Thoracic aorta (tissue), 2 donors: ENCODE measurements around the gene APOBEC3G. TPM values are rescaled to one million over a fixed set of nuclear protein-coding genes. Genes with fewer than 3 reads are reported as not detected.

Experiments
- ATAC-seq: fragments of 150-250 bp; one replicate; pipeline ENCODE4 v1.8.0; 2017; ENCODE audit warnings: low read depth; ENCODE audit not compliant: insufficient number of reproducible peaks, low FRiP score
- DNase-seq: peaks from one replicate; pipeline ENCODE4 v3.0.0-alpha.2; 2020; ENCODE audit warnings: low spot score
- H3K27ac ChIP-seq, 2 donors: fragments of 200-600 bp; sonication (generic); 1 replicate in 1 of 2; 2 replicates in 1 of 2; pipeline ENCODE4 v1.5.1; 2016; ENCODE audit warnings: mild to moderate bottlenecking in 2 of 2, moderate library complexity in 2 of 2
- H3K27me3 ChIP-seq: fragments of 200-600 bp; sonication (generic); replicated peaks from 2 replicates; pipeline ENCODE4 v1.6.0; 2016; ENCODE audit warnings: mild to moderate bottlenecking; ENCODE audit not compliant: insufficient read depth
- H3K36me3 ChIP-seq: fragments of 200-600 bp; sonication (generic); one replicate; pipeline ENCODE4 v1.5.1; 2016
- H3K4me1 ChIP-seq, 2 donors: fragments of 200-600 bp; sonication (generic); 1 replicate in 1 of 2; 2 replicates in 1 of 2; pipeline versions ENCODE4 v1.5.1 to v1.6.0; 2016; ENCODE audit warnings: low read depth in 2 of 2, mild to moderate bottlenecking in 1 of 2; ENCODE audit not compliant: control insufficient read depth in 1 of 2
- H3K4me3 ChIP-seq: fragments of 200-600 bp; sonication (generic); 2 replicates; pipeline ENCODE4 v1.5.1; 2016; ENCODE audit warnings: mild to moderate bottlenecking
- H3K9me3 ChIP-seq: fragments of 200-600 bp; sonication (generic); 2 replicates; pipeline ENCODE4 v1.5.1; 2016
- CTCF ChIP-seq: fragments of 200-600 bp; sonication (generic); IDR thresholded peaks from one replicate; pipeline ENCODE4 v1.5.1; 2019; ENCODE audit warnings: antibody characterized with exemption
- total RNA-seq, 2 donors: library from RNA; depleted of rRNA; stranded (reverse); fragments of >200 nt; gene quantifications; one replicate each; pipeline versions ENCODE4 v1.1.0 to v1.2.3, GENCODE V29; 2016

APOBEC3G gene
- total RNA-seq, 2 donors from 2014 or later: 3.4 to 8.3 TPM

DNA sequence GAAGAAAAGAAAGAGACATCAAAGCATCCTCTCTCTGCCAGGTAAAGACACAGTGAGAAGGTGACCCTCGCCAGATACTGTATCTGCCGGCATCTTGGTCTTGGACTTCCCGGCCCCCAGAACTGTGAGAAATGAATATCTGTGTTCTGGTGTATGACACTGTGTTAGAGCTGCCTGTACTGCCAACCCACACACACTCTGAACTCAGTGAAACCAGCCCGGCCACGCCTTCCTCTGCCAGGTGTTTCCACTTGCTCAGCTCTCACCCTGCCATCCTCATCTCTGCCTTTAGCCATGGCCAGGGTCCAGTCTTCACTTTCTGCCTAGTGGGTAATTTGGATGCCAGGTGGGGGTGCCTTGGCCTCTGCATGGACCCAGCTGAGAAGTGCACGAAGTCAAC, 51.4 kb downstream of the APOBEC3G start:
- Histone ChIP-seq H3K9me3 (no peaks in the 10 kb centered on the region), H3K4me3 (no peak overlapping the region), H3K27me3 (no peaks in the 10 kb centered on the region), H3K27ac (no peak overlapping the region), H3K36me3 (peaks cover 18% of the 10 kb centered on the region), H3K4me1 (no peaks in the 10 kb centered on the region)
- no peak for ATAC-seq
- DNase-seq: no peak
- TF ChIP-seq CTCF: no peak

GRCh38 chr22:39129081-39129480, 52.0 kb downstream of the APOBEC3G start:
- H3K27me3 ChIP-seq: no peaks in the 10 kb centered on the region
- no peak overlapping the region for H3K27ac ChIP-seq
- H3K36me3 ChIP-seq: peaks cover 24% of the 10 kb centered on the region
- DNase-seq (no peak), ATAC-seq (no peak)
- no peaks in the 10 kb centered on the region for H3K9me3 ChIP-seq
- no peak overlapping the region for H3K4me3 ChIP-seq
- no peak for TF ChIP-seq CTCF
- H3K4me1 ChIP-seq: no peaks in the 10 kb centered on the region

GRCh38 chr22:39129746-39130145, 52.7 kb downstream of the APOBEC3G start:
- Histone ChIP-seq H3K9me3 (no peaks in the 10 kb centered on the region), H3K27ac (no peak overlapping the region), H3K27me3 (no peaks in the 10 kb centered on the region), H3K36me3 (peaks cover 27% of the 10 kb centered on the region), H3K4me3 (no peak overlapping the region), H3K4me1 (no peaks in the 10 kb centered on the region)
- DNase-seq (no peak), ATAC-seq (no peak)
- no peak for TF ChIP-seq CTCF

DNA sequence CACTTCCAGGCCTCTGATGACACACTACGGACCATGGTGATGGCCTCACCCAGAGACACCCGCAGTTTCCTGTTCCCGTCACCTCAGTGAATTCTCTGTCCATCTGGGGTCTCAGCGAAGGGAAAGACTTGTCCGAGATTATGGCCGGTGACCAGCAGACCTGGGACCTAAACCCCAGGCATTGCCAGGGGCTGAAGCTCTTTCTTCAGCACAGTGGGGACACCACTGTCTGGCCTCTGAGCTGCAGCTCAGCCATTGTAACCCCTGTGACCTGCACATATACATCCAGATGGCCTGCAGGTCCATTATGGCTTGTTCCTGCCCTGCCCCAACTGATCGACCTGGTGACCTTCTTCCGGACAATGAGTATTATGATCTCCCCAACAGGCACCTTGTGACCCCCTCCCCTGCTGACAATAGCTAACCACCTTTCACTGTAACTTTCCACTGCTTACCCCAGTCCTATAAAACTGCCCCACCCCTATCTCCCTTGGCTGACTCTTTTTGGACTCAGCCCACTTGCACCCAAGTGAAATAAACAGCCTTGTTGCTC, 53.2 kb downstream of the APOBEC3G start:
- H3K9me3 ChIP-seq: no peaks in the 10 kb centered on the region
- H3K27me3 ChIP-seq: no peaks in the 10 kb centered on the region
- H3K36me3 ChIP-seq: peaks cover 27% of the 10 kb centered on the region
- ATAC-seq (no peak), DNase-seq (no peak)
- no peak overlapping the region for H3K27ac ChIP-seq
- peaks cover 0 to 4% of the 10 kb centered on the region in 2 donors for H3K4me1 ChIP-seq
- no peak overlapping the region for H3K4me3 ChIP-seq
- TF ChIP-seq CTCF: no peak

GRCh38 chr22:39130892-39131855, 54.1 kb downstream of the APOBEC3G start:
- Histone ChIP-seq H3K36me3 (peaks cover 30% of the 10 kb centered on the region), H3K4me1 (peaks cover 0 to 4% of the 10 kb centered on the region in 2 donors)
- ATAC-seq: no peak

More at GRCh38 chr22:39130892-39131855, 54.1 kb downstream of the APOBEC3G start:
- no peak overlapping the region for H3K27ac ChIP-seq
- no peak overlapping the region for H3K4me3 ChIP-seq
- no peak for DNase-seq
- H3K9me3 ChIP-seq: no peaks in the 10 kb centered on the region
- no peak for TF ChIP-seq CTCF
- H3K27me3 ChIP-seq: no peaks in the 10 kb centered on the region
